AG10803 (cell line): Measurements from ENCODE around the gene PCCA.

Experiments used
- DNase-seq: peaks from one replicate; pipeline ENCODE4 v3.0.0; 2010; ENCODE audit warnings: low read depth
- H3K4me3 ChIP-seq: 2 replicates; pipeline ENCODE4 v1.5.1; 2011; ENCODE audit warnings: mild to moderate bottlenecking, low read length, control low read depth
- TF ChIP-seq, protein P1 (sequence below): conservative IDR thresholded peaks from 2 replicates; pipeline ENCODE4 v1.5.1; 2011; ENCODE audit warnings: mild to moderate bottlenecking, low read length, control low read depth, inconsistent platforms

PCCA gene

DNA sequence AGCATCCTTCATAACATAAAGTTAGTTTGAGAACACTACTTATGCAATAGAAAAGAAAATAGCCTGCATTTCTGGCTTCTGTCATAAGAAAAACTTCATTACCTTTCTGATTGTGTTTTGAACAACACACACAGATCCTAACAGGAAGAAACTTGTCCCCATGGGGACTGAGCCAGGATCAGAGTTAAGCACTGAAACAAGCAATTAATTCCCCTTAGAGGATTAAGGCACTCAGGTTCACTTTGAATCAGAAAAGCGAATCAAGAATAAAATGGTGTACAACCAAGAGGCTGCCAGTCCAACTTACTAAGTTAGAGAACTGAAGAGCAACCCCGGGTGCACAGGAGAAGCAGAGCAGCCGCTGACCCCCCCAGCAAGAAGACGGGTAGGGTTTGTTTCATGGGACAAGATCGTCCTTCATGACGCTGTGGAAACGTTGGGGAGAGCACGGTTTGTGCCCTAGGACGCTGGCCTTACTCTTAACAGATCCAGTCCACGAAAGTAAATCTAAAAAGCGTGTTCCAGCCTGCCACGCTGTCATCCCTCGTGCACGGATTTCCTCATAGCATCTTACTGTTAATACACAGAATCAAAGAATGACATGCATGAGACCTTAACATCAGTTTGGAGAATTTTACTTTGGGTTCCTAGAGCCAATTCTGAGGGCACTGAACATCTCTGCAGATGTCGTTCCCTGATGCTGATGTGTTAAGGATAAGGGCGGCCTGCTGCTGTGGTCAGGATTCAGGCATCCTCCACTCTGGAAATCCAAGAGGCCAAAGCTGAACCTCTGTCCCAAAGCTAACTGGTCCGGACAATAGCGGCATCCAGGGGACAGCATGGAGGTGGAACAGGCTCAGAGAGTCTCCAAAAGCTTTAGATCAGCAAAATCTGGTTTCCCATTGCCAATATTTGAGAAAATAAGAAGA lies 453.3 kb downstream of the PCCA start:
- DNase-seq = no peak
- TF ChIP-seq, protein P1, sequence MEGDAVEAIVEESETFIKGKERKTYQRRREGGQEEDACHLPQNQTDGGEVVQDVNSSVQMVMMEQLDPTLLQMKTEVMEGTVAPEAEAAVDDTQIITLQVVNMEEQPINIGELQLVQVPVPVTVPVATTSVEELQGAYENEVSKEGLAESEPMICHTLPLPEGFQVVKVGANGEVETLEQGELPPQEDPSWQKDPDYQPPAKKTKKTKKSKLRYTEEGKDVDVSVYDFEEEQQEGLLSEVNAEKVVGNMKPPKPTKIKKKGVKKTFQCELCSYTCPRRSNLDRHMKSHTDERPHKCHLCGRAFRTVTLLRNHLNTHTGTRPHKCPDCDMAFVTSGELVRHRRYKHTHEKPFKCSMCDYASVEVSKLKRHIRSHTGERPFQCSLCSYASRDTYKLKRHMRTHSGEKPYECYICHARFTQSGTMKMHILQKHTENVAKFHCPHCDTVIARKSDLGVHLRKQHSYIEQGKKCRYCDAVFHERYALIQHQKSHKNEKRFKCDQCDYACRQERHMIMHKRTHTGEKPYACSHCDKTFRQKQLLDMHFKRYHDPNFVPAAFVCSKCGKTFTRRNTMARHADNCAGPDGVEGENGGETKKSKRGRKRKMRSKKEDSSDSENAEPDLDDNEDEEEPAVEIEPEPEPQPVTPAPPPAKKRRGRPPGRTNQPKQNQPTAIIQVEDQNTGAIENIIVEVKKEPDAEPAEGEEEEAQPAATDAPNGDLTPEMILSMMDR = no peak
- H3K4me3 ChIP-seq = no peak overlapping the region

DNA sequence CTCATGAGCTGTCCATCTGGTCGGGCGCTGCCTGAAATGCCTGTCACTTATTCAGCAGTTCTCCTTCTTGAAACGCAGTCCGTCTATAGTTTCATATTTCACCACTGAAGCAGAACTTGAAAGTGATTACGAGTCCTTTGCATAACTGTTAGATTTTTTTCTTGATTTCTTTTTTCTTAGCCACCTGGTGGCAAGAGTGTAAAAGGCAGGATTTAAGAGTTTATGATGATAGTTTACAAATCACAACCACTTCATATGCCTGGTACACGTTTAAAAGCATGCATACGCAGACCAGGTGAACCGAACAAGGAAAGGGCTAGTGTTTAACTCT lies 453.9 kb downstream of the PCCA start:
- peak; percentile 61 for DNase-seq
- TF ChIP-seq, protein P1 = peak; percentile 68
- H3K4me3 ChIP-seq = no peak overlapping the region

DNA sequence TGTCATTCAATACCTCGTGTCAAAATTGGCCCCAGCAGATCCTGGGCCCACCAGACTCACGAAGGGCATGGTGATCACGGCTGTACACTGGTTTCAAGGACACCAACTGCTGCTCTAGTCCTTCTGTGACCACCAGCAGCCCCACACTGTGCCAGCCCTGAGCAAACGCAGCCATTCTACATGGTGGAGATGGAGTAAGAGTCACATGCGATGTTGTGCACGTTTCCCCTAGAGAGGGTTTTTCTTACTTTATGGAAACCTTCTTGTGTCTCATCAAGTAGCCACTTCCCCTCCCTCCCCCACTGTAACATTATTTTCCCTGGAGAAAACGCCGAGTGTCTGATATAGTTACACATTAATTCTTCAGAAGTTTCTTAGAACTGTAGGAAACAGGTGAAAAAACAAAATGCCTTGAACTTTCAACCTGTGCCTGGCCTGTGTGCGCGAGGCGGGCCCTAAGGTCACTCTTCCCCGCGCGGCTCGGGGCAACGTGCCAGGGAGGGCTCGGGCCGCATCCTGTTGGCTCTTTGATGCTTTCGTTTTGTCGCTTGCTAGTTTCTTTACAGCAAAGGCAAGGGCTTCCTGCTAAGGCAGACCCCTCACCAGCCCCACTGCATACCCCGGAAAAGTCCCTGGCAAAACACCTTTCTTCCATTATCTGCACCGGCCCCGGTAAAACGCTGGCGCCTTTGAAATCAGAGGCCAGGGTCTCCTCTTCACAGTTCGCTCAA lies 455.1 kb downstream of the PCCA start:
- no peak overlapping the region for H3K4me3 ChIP-seq
- TF ChIP-seq, protein P1 = no peak
- DNase-seq = no peak

DNA sequence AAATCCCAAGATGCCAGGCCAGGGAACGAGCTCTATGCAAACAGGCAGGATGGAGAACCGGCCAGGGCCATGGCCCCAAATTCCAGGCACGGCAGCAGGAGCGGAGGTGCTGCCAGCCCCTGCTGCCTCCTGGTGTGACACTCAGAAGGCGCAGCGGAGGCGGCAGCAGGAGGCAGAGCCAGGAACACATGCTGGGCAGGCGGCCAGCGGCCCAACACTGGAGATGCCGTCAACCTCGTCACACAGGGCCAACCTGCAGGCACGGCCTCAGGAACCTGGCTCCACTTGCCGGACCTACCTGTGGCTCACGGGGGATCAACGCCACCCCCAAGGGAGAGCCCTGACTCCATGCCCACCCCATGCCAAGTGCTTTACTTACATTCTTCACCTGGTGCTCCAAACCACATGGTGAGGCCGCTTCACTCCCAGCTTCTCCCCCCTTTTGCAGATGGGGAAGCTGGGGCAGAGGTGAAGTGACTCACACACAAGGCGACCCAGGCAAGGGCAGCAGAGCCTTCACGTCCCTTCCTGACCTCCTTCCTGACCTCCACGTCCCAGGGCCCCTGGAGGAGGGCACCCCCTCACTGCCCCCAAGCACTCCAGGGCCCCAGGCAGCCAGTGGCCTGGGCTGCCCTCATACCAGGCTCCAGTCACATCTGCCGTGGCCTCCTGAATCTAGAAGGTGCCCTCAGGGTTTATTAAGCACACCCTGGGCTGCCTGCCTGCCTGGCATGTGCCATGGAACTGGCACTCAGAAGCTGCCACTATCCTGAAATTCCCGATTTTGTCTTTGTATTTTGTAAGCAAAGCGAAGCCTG lies 456.2 kb downstream of the PCCA start:
- no peak for DNase-seq
- TF ChIP-seq, protein P1 = no peak
- no peak overlapping the region for H3K4me3 ChIP-seq

DNA sequence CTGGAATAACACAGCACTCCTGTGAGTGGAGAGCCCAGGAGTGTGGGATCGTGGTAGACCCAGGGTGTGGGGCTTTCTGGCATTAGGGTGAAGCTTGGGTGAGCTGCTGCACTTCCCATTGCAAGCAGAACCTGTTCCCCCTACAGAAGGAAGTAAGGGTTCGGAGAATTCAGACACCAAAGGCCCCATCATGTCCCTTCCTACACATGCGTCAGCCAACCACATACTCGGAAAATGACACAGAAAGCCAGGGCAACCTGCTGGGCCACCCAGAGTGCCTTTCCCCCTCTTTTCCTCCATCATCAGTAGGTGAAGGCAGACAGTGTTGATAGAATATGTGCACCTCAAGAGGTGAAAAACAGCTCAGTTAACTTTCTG lies 456.8 kb downstream of the PCCA start:
- DNase-seq = no peak
- TF ChIP-seq, protein P1 = no peak
- H3K4me3 ChIP-seq = no peak overlapping the region

DNA sequence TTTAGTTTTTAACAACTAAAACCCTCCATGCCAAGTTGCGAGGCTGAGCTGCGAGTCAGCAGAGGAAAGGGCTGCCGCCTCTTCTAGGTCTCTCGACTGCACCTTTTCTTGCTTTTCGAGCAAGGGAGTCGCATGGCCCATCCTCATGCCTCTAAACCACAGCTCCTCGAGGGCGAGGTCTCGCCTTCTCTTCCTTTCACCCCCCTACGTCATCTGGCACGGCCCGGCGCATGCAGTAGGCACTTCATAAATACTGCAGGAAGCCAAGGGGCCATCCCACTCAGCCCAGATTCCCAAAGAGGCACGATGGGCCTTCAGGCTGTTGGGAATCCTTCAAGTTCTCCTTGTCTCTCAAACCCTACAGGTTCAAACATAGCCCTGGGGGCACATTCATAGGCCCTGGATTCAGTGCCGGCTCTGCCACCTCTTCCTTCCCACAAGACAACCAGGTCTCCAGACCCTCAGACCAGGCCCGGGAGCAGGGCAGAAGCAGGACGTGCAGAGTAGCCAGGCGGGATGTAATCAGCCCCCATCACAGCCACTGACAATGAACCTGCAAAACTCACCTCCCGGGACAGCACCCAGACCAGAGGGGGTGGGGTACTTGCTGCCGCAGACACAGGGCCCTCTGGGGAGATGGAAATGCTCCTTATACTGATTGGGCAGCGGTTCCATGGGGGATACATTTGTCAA lies 458.0 kb downstream of the PCCA start:
- TF ChIP-seq, protein P1 = no peak
- H3K4me3 ChIP-seq = no peak overlapping the region
- no peak for DNase-seq
